ENCODE measurements around the gene FBN3. TPM values are rescaled to one million over a fixed set of nuclear protein-coding genes. Genes with fewer than 3 reads are reported as not detected.

The FBN3 gene
- not detected for total RNA-seq

- TF ChIP-seq CTCF (IDR thresholded peaks at IDR 0.05), result no peak
- no peak for DNase-seq (ENCODE audit: low spot score)
- ATAC-seq (ENCODE audit: low FRiP score), result no peak
Observed at GRCh38 chr19:8149261-8150094, at the start of gene FBN3. Gene FBN3, minus strand, starts transcription at chr19:8149592. Its CDS starts 2,112 bp downstream, at chr19:8147480.

DNA sequence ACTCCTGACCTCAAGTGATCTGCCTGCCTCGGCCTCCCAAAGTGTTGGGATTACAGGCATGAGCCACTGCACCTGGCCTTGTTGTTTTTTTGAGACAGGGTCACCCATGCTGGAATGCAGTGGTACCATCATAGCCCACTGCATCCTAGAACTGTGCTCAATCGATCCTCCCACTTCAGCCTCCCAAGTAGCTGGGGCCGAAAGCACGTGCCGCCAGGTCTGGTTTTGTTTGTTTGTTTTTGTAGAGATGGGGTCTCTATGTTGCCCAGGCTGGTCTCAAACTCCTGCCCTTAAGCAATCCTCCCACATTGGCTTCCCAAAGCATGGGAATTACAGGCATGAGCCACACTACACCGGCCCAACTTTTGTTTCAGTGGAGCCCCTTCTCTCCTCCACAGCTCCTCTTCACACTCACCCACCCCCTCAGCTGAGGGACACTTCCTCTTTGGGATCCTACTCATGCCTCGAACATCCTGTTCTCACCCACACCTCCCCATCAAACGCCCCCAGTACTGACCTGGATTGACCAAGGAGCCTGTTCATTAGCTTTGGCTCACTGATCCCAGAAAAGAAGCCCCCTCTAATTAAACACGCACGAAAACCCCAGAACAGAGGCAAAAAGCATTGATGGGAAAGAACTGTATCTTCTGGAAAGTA lies 47.0 kb upstream of the FBN3 start:
- TF ChIP-seq CTCF (IDR thresholded peaks at IDR 0.05), result no peak
- DNase-seq (ENCODE audit: low spot score) (no peak), ATAC-seq (ENCODE audit: low FRiP score) (no peak)

GRCh38 chr19:8194528-8195267 lies 45.3 kb upstream of the FBN3 start:
- TF ChIP-seq CTCF (IDR thresholded peaks at IDR 0.05), result no peak
- no peak for DNase-seq (ENCODE audit: low spot score)
- no peak for ATAC-seq (ENCODE audit: low FRiP score)

GRCh38 chr19:8192221-8192820 lies 42.9 kb upstream of the FBN3 start:
- ATAC-seq (ENCODE audit: low FRiP score) (no peak), DNase-seq (ENCODE audit: low spot score) (no peak)
- no peak for TF ChIP-seq CTCF (IDR thresholded peaks at IDR 0.05)

- TF ChIP-seq CTCF (IDR thresholded peaks at IDR 0.05), result no peak
- no peak for ATAC-seq (ENCODE audit: low FRiP score)
- DNase-seq (ENCODE audit: low spot score), result no peak
Observed at GRCh38 chr19:8185343-8186068, 36.1 kb upstream of the FBN3 start.

GRCh38 chr19:8184274-8184673 lies 34.9 kb upstream of the FBN3 start:
- DNase-seq (ENCODE audit: low spot score), result no peak
- no peak for TF ChIP-seq CTCF (IDR thresholded peaks at IDR 0.05)
- no peak for ATAC-seq (ENCODE audit: low FRiP score)

Measured in omental fat pad (tissue), 4 donors.